ENCODE results near the gene TRIM10.
"Not testable (repeated sequence)": the region's sequence is repeated elsewhere in the genome, so short reads cannot be mapped to it uniquely, and the experiment has no call there.

TRIM10 gene

DNA sequence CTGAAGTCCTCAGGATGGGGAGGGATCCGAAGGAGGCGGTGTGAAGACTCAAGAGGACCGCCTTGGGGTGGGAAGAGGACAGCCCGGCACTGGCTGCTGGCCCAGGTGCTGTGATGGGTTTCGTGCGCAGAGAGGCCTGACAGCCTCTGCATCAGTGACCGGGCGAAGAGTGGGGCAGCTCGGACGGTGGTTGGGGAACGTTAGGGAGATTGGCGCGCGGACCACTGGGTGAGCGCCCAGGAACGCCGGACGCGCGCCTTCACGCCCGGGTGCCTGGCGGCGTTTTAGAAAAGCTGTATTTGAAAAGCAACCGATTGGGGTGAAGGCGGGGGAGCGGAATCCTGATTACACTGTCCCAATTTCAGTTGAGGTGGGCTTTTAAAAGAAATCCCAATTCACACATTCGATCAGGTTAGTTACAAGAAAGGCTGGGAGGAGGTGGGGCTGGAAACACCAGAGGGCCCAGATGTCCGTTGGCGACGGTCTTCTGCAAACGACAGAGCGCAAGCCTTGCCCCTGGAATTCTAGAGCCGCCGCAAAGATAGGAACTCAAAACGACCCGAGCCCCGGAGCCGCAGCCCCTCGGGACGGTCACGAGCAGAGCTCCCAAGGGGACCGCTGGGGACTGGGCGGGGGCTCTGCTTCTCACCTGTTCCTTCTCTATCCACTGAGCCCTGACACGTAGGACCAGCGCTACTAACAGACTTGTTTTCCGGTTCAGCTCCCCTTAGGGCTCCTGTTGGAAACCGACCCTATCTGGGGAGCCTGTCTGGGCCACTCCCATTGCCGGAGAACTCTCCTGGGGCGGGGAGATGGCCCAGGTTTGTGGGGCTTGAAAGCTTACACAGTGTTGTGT, 33.5 kb downstream of the TRIM10 start:
- no peak for DNase-seq (ENCODE audit: low read depth in 1 of 2, low spot score in 1 of 2)
- in situ Hi-C loops (cut with HindIII; ENCODE audit: low pct_unique_long_range_greater_than_20kb, low sequenced_read_pairs), result no loop called here
- TF ChIP-seq JUND (IDR thresholded peaks at IDR 0.05; ENCODE audit: low read depth), result no peak

DNA sequence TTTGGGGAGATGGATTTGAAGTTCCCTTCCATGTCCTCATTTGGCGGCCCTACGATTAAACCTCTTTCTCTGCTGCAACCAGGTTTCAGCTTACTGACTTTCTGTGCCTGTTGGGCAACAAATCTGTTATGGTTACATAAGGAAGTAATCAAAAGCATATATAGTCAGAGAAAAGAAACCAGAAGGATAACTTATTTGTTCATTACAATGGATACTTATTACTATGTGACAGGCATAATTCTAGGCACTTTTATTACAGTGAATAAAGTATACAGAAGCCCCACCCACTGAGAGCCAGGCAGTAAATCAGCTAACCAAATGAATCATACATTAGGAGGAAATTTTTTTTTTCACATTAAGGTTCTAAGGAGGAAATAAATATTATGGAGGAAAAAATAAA, 38.5 kb downstream of the TRIM10 start:
- in situ Hi-C loops (cut with HindIII; ENCODE audit: low pct_unique_long_range_greater_than_20kb, low sequenced_read_pairs), result no loop called here
- TF ChIP-seq JUND (IDR thresholded peaks at IDR 0.05; ENCODE audit: low read depth), result no peak
- DNase-seq (ENCODE audit: low read depth in 1 of 2, low spot score in 1 of 2), result no peak

DNA sequence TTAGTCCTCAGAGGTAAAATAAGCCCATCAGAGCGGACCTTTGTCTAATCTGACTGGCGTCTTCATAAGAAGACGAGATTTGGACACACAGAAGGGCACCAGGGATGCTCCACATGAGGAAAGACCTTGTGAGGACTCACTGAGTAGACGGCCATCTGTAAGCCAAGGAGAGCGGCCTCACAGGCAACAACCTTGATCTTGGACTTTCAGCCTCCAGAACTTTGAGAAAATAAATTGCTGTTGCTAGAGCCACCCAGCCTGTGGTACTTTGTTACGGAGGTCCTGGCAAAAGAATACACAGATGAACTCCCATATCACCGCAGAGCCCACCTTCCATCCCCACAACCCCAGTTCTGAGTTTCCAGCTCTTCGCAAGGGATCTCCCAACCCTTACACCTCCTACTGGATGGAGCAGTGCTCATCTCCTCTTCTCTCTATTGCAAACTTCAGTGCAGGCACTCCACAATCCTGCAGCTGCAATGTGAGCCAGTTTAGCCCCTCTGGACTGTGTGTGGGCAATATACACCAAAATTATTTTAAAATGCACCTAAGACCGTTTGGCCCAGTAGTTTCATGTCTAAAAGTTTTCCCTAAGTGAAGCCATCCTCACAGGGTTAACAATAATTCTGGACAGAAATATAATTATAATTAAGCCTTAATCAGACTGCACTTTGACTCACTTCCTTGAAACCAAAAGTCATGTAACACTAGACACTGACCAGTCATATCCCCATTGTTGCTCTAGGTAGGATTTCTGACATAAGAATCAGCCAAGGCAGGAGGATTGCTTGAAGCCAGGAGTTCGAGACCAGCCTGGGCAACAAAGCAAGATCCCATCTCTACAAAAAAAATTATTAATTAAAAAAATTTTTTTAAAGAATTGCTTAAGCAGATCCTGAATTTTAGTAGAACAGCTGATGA, 39.3 kb downstream of the TRIM10 start:
- no peak for TF ChIP-seq JUND (IDR thresholded peaks at IDR 0.05; ENCODE audit: low read depth)
- in situ Hi-C loops (cut with HindIII; ENCODE audit: low pct_unique_long_range_greater_than_20kb, low sequenced_read_pairs), result no loop called here
- DNase-seq (ENCODE audit: low read depth in 1 of 2, low spot score in 1 of 2), result no peak

DNA sequence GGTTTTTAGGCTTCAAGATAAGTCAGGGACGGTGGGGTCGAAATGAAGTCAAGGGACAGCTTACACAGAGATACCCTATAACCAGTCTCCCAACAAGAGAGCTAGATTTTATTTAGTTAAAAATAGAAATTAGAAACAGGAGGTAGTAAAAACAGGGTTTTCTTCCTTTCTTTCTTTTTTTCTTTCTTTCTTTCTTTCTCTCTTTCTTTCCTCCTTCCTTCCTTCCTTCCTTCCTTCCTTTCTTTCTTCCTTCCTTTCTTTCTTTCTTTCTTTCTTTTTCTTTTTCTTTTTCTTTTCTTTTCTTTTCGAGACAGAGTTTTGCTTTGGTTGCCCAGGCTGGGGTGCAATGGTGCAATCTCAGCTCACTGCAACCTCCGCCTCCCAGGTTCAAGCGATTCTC, 42.3 kb downstream of the TRIM10 start:
- DNase-seq (ENCODE audit: low read depth in 1 of 2, low spot score in 1 of 2); in situ Hi-C loops (cut with HindIII; ENCODE audit: low pct_unique_long_range_greater_than_20kb, low sequenced_read_pairs): not testable (repeated sequence)

DNA sequence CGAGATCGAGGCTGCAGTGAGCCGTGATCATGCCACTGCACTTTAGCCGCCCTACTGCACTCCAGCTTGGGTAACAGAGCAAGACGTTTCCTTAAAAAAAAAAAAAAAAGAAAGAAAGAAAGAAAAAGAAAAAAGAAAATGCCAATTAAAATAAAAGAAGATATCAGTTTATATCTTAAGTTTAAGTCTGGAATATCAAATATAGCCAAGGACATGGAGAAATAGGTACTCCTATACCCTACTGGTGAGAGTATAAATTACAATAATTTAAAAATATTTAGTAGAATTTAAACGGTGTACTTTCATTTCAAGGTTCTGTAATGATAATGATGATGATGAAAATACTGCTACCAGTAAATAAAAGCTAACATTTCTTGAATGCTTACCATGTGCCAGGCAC, 44.3 kb downstream of the TRIM10 start:
- TF ChIP-seq JUND (IDR thresholded peaks at IDR 0.05; ENCODE audit: low read depth), result no peak
- no peak for DNase-seq (ENCODE audit: low read depth in 1 of 2, low spot score in 1 of 2)
- in situ Hi-C loops (cut with HindIII; ENCODE audit: low pct_unique_long_range_greater_than_20kb, low sequenced_read_pairs), result no loop called here

DNA sequence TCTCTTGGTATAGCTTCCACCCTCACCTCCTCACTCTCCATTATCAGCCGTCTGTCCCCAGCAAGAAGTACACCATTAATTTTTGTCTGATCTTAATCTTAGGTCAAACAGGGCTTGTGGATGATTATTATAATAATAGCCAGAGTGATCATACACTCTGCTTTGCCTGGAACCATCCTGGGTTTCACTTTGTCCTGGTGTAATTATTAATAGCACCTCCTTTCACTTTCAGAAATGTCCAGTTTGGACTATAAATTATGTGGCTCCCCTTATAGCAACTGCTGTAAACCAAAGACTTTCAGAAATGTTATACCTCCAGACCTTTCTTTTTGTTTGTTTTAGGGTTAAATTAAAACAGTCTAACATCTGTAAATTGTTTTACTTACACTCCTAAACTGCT, 47.2 kb downstream of the TRIM10 start:
- in situ Hi-C loops (cut with HindIII; ENCODE audit: low pct_unique_long_range_greater_than_20kb, low sequenced_read_pairs), result no loop called here
- no peak for DNase-seq (ENCODE audit: low read depth in 1 of 2, low spot score in 1 of 2)

DNA sequence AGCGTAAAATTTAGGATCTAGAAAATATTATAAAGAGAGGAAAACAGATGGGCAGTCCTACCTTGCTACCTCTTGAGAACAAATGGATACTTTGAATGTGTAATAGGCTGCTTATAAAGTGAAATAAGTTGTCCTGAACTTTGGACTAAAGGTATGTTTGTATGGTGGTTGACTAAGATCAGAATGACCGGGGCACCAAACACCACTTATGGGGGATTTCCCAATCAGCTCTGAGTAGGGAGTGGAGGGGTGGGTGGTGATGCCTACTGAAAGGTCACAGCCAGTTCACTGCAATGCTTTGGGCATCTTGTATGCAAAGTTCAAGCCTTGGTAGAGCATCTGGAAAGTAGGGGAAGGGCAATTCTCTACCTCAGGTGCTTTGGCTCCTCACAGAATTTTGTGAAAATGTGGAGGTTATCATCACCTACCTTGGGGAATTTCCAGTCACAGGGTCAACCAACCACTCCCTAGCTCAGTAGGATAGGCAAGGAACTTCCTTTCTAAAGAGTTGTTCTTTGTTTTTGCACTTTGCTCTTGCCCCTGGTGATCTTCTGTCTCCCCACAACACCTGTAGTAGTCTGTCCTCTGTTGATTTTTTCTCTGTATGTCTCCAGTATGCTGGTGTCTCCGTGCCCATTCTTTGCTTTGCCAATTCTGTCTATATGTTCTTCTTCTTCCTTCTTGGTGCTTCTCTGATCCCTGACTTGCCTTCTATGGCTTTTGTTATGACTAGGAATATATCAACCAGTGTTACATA, 47.8 kb downstream of the TRIM10 start, which contains the start of gene TRIM31:
Gene TRIM31, minus strand, starts transcription at position 88 of the 757 bp plus-strand sequence. CDS start 285 bp downstream, outside the sequence.
- DNase-seq (ENCODE audit: low read depth in 1 of 2, low spot score in 1 of 2), result no peak
- no peak for TF ChIP-seq JUND (IDR thresholded peaks at IDR 0.05; ENCODE audit: low read depth)
- in situ Hi-C loops (cut with HindIII; ENCODE audit: low pct_unique_long_range_greater_than_20kb, low sequenced_read_pairs), result no loop called here

More for the DNA sequence above, 47.2 kb downstream of the TRIM10 start:
- TF ChIP-seq JUND (IDR thresholded peaks at IDR 0.05; ENCODE audit: low read depth), result no peak

DNA sequence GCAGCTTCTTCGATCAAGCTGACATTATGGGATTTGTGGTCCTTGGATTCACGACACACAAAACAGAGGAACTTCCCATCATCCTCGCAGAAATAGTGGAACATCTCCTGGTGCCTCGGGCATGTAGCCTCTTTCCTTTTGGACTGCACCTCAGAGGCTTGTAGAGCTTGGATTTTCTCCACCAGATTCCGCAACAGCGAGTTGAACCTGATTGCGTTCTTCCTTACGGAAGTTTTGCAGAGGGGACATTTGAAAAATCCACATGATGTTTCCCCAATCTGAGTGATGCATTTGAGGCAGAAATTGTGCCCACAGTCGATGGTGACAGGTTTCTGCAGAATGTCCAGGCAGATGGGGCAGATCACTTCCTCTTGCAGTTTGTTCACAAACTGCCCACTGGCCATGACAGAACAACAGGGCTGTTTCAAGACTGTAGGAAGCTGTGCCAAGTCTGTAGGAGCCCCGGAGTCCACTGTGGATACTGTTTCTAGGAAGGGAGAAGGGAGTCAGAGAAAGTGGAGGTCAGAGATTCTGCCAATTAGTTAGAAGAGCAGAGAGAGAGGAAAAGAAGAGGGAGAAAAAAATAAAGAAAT, 48.5 kb downstream of the TRIM10 start:
- no peak for DNase-seq (ENCODE audit: low read depth in 1 of 2, low spot score in 1 of 2)
- TF ChIP-seq JUND (IDR thresholded peaks at IDR 0.05; ENCODE audit: low read depth), result no peak
- in situ Hi-C loops (cut with HindIII; ENCODE audit: low pct_unique_long_range_greater_than_20kb, low sequenced_read_pairs), result no loop called here

DNA sequence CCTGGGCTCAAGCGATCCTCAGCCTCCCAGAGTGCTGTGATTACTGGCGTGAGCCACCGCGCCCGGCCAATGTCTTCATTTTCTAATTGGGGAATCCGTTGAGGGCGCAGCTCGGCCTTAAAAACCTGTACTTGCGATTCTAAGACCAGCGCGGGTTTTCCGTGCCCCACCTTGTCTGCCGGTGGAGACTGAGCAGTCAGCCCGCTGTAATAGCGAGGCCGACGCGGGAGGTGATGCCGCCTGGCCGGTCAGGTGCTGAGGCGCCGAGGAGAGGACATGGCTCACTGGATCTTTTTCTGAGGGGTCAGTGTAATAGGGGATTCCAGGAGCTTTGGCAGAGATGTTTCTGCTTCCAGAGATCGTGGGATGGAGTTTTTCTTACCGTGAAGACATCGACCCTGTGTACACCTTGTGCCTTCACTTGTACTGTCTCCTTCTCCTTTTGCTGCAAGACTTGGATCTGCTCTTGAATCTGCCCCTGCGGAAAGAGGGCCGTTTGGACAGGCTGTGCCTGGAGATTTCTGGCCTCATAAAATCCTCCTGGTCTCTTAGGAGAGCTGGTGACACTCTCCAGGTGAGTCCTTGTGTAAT, 49.6 kb downstream of the TRIM10 start:
- in situ Hi-C loops (cut with HindIII; ENCODE audit: low pct_unique_long_range_greater_than_20kb, low sequenced_read_pairs), result no loop called here
- no peak for DNase-seq (ENCODE audit: low read depth in 1 of 2, low spot score in 1 of 2)
- TF ChIP-seq JUND (IDR thresholded peaks at IDR 0.05; ENCODE audit: low read depth), result no peak

DNA sequence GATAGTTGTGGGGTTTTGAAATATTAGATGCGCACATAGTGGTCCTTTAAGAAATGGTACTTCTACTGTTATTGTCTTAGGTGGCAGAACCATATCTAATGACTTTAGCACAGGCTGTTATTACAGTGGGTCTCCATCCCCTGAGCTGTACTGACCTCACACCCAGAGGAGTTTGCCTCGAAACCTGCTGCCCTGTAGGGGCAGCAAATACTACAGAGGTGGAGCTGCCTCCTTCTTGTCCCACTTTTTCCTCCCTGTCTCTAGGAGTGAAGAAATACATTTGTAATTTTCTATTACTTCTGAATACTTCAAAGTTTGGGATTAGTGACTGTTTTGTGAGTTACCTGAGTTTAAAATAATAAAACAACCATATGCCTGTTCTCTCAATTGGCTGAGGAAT, 56.4 kb downstream of the TRIM10 start:
- in situ Hi-C loops (cut with HindIII; ENCODE audit: low pct_unique_long_range_greater_than_20kb, low sequenced_read_pairs), result no loop called here
- DNase-seq (ENCODE audit: low read depth in 1 of 2, low spot score in 1 of 2), result no peak
- no peak for TF ChIP-seq JUND (IDR thresholded peaks at IDR 0.05; ENCODE audit: low read depth)

DNA sequence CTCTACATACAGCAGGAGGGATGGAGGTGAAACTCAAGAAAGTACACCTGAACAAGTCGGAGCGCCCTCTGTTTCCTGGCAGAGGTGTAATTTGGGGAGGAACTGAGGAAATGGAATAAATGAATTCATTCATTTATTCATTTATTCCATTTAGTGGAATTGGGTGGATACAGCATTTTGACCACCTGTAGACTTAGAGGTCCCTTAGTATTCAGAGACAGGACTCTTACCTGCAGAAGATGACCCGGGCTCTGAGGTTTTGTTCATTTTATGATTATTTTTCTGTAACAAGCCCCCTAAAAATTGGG, 57.2 kb downstream of the TRIM10 start:
- no peak for DNase-seq (ENCODE audit: low read depth in 1 of 2, low spot score in 1 of 2)
- in situ Hi-C loops (cut with HindIII; ENCODE audit: low pct_unique_long_range_greater_than_20kb, low sequenced_read_pairs), result no loop called here
- TF ChIP-seq JUND (IDR thresholded peaks at IDR 0.05; ENCODE audit: low read depth), result no peak

Data from T47D (cell line).